Stimulated activated CD4-positive, alpha-beta T cell treated with anti-CD3 and anti-CD28 coated beads, Interleukin-4, amount 100 ng/mL, for 48 hours (primary cell): ENCODE results near the gene AQP7.
"Not testable (repeated sequence)": the region's sequence is repeated elsewhere in the genome, so short reads cannot be mapped to it uniquely, and the experiment has no call there.

Source experiments
- DNase-seq, 2 donors: peaks; one replicate each; pipeline ENCODE4 v3.0.0-alpha.2; 2020; ENCODE audit warnings: low read depth in 2 of 2

Gene AQP7

GRCh38 chr9:33375238-33375840 is 27.0 kb downstream of the AQP7 start:
- no peak for DNase-seq

GRCh38 chr9:33374634-33375237 is 27.6 kb downstream of the AQP7 start:
- peak; percentile 50 to 58 for DNase-seq

GRCh38 chr9:33374190-33374589 is 28.2 kb downstream of the AQP7 start:
- DNase-seq, result no peak

- no peak for DNase-seq
Measured at GRCh38 chr9:33372900-33373299, 29.5 kb downstream of the AQP7 start.

- no peak for DNase-seq
Measured at GRCh38 chr9:33366979-33367480, 35.3 kb downstream of the AQP7 start.

GRCh38 chr9:33364814-33365213 is 37.6 kb downstream of the AQP7 start:
- DNase-seq, result not testable (repeated sequence)

GRCh38 chr9:33364127-33364526 is 38.2 kb downstream of the AQP7 start:
- DNase-seq, result no peak

- DNase-seq, result not testable (repeated sequence)
Measured at GRCh38 chr9:33358641-33359040, 43.7 kb downstream of the AQP7 start.

GRCh38 chr9:33355933-33356332 is 46.4 kb downstream of the AQP7 start:
- DNase-seq, result no peak

GRCh38 chr9:33354651-33355211 is 47.6 kb downstream of the AQP7 start:
- no peak for DNase-seq

- DNase-seq, result no peak
Measured at GRCh38 chr9:33351547-33351946, 50.8 kb downstream of the AQP7 start.

GRCh38 chr9:33350310-33350709 is 52.1 kb downstream of the AQP7 start:
- no peak for DNase-seq

- DNase-seq, result no peak
Measured at GRCh38 chr9:33349743-33350142, 52.6 kb downstream of the AQP7 start.

- no peak for DNase-seq
Measured at GRCh38 chr9:33348998-33349397, 53.4 kb downstream of the AQP7 start.

- DNase-seq, result no peak
Measured at GRCh38 chr9:33346564-33346963, 55.8 kb downstream of the AQP7 start.

GRCh38 chr9:33344145-33344544 is 58.2 kb downstream of the AQP7 start:
- DNase-seq, result no peak

GRCh38 chr9:33341182-33341581 is 61.2 kb downstream of the AQP7 start:
- DNase-seq, result no peak

GRCh38 chr9:33340186-33340585 is 62.2 kb downstream of the AQP7 start:
- no peak for DNase-seq
